Measurements from ENCODE around the gene UGDH. TPM values are rescaled to one million over a fixed set of nuclear protein-coding genes. Genes with fewer than 3 reads are reported as not detected.
A peak's percentile ranks its signal among the peaks of the same experiment; 100 is the strongest.
"Not testable (repeated sequence)": the region's sequence is repeated elsewhere in the genome, so short reads cannot be mapped to it uniquely, and the experiment has no call there.

UGDH gene
- total RNA-seq, 1 donor from 2014 or later: 110 TPM

GRCh38 chr4:39522068-39522467 is 5.2 kb downstream of the UGDH start:
- H3K36me3 Mint-ChIP-seq (ENCODE audit: low read depth): peaks cover 2% of the 10 kb centered on the region
- H3K27me3 Mint-ChIP-seq (ENCODE audit: low read depth): no peaks in the 10 kb centered on the region
- H3K4me1 Mint-ChIP-seq: peaks cover 32% of the 10 kb centered on the region
- H3K27ac Mint-ChIP-seq (ENCODE audit: unreplicated experiment): no peak overlapping the region
- DNase-seq (ENCODE audit: low read depth, low spot score): no peak
- no peak for TF ChIP-seq CTCF (conservative IDR thresholded peaks at IDR 0.05)
- H3K9me3 Mint-ChIP-seq: no peaks in the 10 kb centered on the region
- peak overlapping the region; percentile 27 for H3K4me3 Mint-ChIP-seq

- no peak overlapping the region for H3K27ac Mint-ChIP-seq (ENCODE audit: unreplicated experiment)
- H3K9me3 Mint-ChIP-seq: no peaks in the 10 kb centered on the region
- TF ChIP-seq CTCF (conservative IDR thresholded peaks at IDR 0.05): no peak
- peaks cover 32% of the 10 kb centered on the region for H3K4me1 Mint-ChIP-seq
- no peak overlapping the region for H3K4me3 Mint-ChIP-seq
- DNase-seq (ENCODE audit: low read depth, low spot score): no peak
- peaks cover 4% of the 10 kb centered on the region for H3K36me3 Mint-ChIP-seq (ENCODE audit: low read depth)
- no peaks in the 10 kb centered on the region for H3K27me3 Mint-ChIP-seq (ENCODE audit: low read depth)
These were observed 5.9 kb downstream of the UGDH start for GRCh38 chr4:39521253-39521919.

- peaks cover 13% of the 10 kb centered on the region for H3K4me1 Mint-ChIP-seq
- no peak for DNase-seq (ENCODE audit: low read depth, low spot score)
- peaks cover 6% of the 10 kb centered on the region for H3K36me3 Mint-ChIP-seq (ENCODE audit: low read depth)
- no peak overlapping the region for H3K4me3 Mint-ChIP-seq
- no peak for TF ChIP-seq CTCF (conservative IDR thresholded peaks at IDR 0.05)
- H3K9me3 Mint-ChIP-seq: no peaks in the 10 kb centered on the region
- H3K27ac Mint-ChIP-seq (ENCODE audit: unreplicated experiment): no peak overlapping the region
- H3K27me3 Mint-ChIP-seq (ENCODE audit: low read depth): no peaks in the 10 kb centered on the region
These were observed 8.8 kb downstream of the UGDH start for GRCh38 chr4:39518484-39518883.

GRCh38 chr4:39516407-39516966 is 10.8 kb downstream of the UGDH start:
- no peak overlapping the region for H3K4me3 Mint-ChIP-seq
- DNase-seq (ENCODE audit: low read depth, low spot score): no peak
- no peaks in the 10 kb centered on the region for H3K27me3 Mint-ChIP-seq (ENCODE audit: low read depth)
- TF ChIP-seq CTCF (conservative IDR thresholded peaks at IDR 0.05): no peak
- H3K36me3 Mint-ChIP-seq (ENCODE audit: low read depth): peaks cover 9% of the 10 kb centered on the region
- H3K27ac Mint-ChIP-seq (ENCODE audit: unreplicated experiment): no peak overlapping the region
- peaks cover 2% of the 10 kb centered on the region for H3K4me1 Mint-ChIP-seq
- no peaks in the 10 kb centered on the region for H3K9me3 Mint-ChIP-seq

GRCh38 chr4:39515669-39516401 is 11.4 kb downstream of the UGDH start:
- DNase-seq (ENCODE audit: low read depth, low spot score); H3K9me3 Mint-ChIP-seq; H3K27ac Mint-ChIP-seq (ENCODE audit: unreplicated experiment); H3K36me3 Mint-ChIP-seq (ENCODE audit: low read depth); H3K27me3 Mint-ChIP-seq (ENCODE audit: low read depth); H3K4me1 Mint-ChIP-seq; H3K4me3 Mint-ChIP-seq: not testable (repeated sequence)

- Mint-ChIP-seq H3K9me3 (no peaks in the 10 kb centered on the region), H3K36me3 (ENCODE audit: low read depth) (peaks cover 7% of the 10 kb centered on the region)
These were observed 12.3 kb downstream of the UGDH start for GRCh38 chr4:39514888-39515401.

GRCh38 chr4:39514266-39514665 is 13.0 kb downstream of the UGDH start:
- not testable (repeated sequence) for H3K4me1 Mint-ChIP-seq; H3K27ac Mint-ChIP-seq (ENCODE audit: unreplicated experiment); H3K4me3 Mint-ChIP-seq; H3K9me3 Mint-ChIP-seq; H3K36me3 Mint-ChIP-seq (ENCODE audit: low read depth); H3K27me3 Mint-ChIP-seq (ENCODE audit: low read depth); DNase-seq (ENCODE audit: low read depth, low spot score)

More at GRCh38 chr4:39514888-39515401, 12.3 kb downstream of the UGDH start:
- Mint-ChIP-seq H3K4me1 (no peaks in the 10 kb centered on the region), H3K27me3 (ENCODE audit: low read depth) (no peaks in the 10 kb centered on the region), H3K4me3 (no peak overlapping the region), H3K27ac (ENCODE audit: unreplicated experiment) (no peak overlapping the region)
- TF ChIP-seq CTCF (conservative IDR thresholded peaks at IDR 0.05): no peak
- DNase-seq (ENCODE audit: low read depth, low spot score): no peak

All from neural crest cell (in vitro differentiated cells).